Superior temporal gyrus (tissue), 1 donor: ENCODE measurements around the gene SATB1.

Source experiments
- DNase-seq: peaks from one replicate; pipeline ENCODE4 v3.0.0-alpha.2; 2016; ENCODE audit errors: extremely low spot score

The SATB1 gene

DNA sequence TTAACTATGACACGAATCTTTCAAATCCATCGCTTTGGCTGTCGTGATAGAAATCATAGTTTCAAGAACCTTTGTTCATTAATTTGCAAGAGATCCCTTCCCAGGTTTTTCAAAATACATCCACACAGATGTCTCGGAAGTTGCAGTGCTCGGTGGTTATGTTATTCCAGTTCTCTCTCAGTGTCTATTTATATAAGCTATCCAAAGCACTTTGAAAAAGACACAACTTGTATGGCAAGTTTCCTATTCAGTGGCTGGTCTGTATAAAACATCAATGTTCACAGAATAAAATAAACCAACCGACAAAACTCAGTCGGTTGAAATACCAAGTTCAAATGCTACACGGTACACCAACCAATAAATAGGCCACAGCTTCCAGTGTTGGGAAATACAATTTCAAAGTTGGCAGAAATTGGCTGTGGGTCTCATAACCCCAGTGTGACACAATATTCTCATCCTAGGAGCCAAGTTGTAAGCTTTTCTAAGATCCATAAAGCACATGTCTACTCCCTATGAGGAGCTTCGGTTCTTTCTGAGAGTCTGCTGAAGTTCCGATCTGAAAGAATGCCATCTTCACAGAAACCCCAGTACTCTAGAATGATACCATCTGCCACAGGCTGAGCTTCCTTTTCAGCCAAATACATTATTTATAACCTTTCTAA is 23.7 kb downstream of the SATB1 start:
- DNase-seq = peak; percentile 52

- no peak for DNase-seq
Observed at GRCh38 chr3:18398448-18398847, 26.7 kb downstream of the SATB1 start.

DNA sequence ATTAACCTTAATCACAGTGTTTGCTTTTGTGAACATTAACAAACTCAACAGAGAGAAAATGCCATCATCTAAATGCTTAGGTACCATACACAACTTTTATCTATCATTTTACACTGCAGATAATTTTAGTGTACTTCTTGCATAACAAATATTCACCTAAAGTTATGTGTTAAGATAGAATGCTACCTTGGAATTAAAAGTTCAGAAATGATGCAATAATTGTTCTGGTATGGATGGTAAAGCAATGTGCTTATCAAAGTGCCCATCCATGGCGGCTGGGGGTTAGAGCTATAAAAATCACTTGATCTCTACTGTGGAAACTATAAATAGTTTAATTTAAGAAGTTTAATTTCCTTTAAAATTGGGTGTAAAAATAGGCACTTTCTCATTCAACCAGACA is 28.7 kb downstream of the SATB1 start:
- DNase-seq = no peak

DNA sequence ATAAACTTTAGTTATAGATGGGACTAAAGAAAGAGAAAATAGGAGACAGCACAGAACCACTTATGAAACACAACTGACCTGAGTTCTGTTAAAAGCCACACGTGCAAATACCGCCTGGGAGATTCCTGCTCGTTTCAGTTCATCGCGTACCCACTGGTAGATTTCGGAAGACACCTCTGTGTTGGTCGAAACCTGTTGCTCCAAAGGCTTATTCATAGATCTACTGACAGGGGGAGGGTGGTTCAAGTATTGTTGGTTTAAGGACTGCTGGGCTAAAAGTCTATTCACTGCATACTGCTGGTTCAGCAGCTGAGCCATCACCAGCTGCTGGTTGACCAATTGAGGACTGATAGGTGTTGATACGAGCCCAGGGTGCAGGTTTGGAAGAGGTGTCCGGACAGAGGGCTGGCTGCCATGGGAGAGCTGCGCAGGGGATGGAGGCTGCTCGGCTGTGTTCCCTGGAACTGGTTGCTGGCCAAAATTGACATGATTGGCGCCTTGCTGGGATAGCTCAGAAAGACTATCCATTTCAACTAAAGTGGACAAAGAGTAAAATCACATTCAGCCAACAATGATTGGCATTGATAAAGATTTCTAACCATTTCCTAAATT is 30.6 kb downstream of the SATB1 start:
- no peak for DNase-seq

- no peak for DNase-seq
Observed at GRCh38 chr3:18393906-18394305, 31.2 kb downstream of the SATB1 start.

GRCh38 chr3:18390024-18390660 is 35.0 kb downstream of the SATB1 start:
- DNase-seq = no peak

GRCh38 chr3:18389108-18389733 is 35.9 kb downstream of the SATB1 start:
- peak; percentile 71 for DNase-seq

DNA sequence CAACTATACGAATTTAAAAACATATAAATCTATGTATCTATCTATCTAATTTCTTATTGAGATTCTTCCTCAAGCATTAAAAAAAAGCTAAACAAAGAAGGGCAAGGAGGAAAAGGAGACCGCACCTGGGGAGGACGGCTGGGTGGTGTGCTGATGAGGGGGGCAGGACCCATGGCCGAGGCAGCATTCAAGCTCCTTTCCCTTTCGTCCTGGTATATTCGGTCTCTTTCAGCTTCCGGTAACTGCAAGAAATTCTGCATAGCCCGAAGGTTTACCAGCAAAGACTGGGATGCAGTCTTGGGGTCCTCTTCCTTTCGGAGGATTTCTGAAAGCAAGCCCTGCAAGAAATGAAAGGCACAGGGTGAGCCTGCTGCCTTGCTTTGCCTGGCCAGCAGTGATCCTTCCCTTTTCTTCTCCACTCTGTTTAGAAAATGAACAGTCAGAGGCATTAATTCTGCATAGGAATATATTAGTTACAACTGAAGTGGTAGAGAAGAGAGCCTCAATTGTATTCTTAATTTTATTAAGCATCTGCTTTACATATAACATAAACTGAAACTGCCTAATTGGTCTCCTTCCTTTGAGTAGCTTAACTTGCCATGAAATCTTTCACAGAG is 38.8 kb downstream of the SATB1 start:
- DNase-seq = no peak

DNA sequence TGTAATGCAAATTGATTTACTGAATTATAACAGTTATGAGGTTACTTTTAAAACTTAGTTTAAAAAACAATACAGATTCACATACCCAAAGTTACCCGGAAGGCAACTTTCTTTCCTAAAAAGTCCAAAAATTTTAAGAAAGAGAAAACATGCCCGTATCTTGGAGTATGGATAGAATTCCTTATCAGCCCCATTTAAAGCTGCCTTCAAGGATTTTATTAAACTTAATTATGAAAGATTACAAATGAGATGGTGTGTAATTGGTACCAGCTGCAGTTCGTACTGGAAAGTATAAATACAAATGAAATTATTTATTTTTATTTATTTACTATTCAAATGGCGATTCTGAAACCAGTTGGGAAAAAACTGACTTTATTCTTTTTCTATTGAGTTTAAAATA is 39.4 kb downstream of the SATB1 start:
- no peak for DNase-seq

GRCh38 chr3:18382760-18383369 is 42.3 kb downstream of the SATB1 start:
- no peak for DNase-seq

GRCh38 chr3:18379647-18380046 is 45.5 kb downstream of the SATB1 start:
- no peak for DNase-seq

GRCh38 chr3:18378218-18378617 is 46.9 kb downstream of the SATB1 start:
- DNase-seq = no peak

- no peak for DNase-seq
Observed at GRCh38 chr3:18376682-18377081, 48.5 kb downstream of the SATB1 start.

DNA sequence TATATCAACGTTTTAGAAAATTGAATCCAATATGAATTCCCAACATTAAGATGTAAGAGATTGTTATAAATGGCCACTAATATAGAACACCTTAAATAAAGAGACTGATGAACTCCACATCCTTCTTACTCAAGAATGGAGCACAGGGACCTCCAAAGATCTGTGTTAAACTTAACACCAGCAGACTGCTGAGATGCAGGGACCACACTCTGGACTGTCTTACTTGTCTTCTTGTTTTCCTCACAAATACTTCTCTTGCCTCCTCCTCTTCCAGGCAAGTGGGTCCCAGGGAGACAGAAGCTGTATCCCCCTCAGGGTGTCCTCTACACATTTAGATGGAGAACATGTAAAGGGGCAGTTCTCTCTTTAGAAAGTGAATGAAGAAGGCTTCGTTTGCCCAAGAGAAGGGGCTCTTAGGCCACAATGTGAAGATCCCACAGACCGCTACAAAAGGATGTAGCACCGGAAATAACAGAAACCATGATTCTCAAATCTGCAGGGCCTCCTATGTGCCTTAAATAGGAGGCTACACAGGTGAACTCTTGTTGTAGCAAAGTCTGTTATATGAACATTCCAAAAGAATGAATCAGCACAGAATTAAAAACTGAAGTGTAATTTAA is 52.2 kb downstream of the SATB1 start:
- DNase-seq = no peak

DNA sequence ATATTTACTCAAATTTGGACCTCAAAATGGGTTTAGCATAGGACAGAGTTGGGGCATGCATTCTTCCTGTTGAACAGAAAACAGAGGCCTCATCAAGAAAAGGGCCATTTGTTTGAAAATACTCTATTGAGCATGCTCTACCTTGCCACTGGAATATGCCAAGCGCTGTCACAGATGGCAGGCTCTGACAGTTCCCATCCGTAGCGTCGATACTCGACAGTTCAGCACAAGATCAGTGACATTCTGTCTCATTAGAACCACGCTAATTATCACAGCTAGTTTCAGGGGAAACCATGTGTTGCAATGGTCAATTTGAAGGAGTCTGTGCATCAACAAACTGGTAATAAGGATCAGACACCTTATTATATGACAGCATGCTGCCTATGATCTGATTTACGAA is 54.5 kb downstream of the SATB1 start:
- peak; percentile 48 for DNase-seq

DNA sequence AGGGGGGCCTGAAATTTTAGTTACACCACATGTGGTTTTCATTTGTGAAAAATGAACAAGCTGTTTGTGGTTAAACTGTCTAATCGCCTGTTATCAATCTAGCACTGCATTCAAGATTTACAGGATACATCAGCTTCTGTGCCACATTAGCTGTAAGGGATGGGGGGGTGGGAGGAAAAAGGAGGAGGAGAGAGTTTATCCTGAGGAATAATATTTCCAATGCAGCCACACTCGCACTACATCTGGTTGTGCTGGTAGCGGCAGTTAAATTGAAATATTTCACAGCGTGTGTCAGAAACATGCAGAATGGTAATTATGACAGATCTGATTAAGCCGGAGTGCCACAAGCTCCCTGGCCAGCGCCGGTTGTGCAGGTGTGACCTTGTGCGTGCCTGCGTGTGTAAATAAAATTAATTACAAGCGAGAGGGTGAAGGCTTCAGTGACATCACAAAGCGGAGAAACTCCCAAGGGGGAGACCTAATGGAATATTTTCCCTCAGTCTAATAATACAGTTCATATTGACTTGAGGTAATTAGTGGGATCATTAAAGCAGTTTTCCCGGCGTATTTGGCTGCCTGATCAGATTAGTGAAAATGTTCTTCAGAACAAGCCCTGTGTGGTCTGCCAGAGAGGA is 55.5 kb downstream of the SATB1 start:
- no peak for DNase-seq

- DNase-seq = no peak
Observed at GRCh38 chr3:18366258-18366657, 58.9 kb downstream of the SATB1 start.

- DNase-seq = no peak
Observed at GRCh38 chr3:18363338-18363737, 61.8 kb downstream of the SATB1 start.

DNA sequence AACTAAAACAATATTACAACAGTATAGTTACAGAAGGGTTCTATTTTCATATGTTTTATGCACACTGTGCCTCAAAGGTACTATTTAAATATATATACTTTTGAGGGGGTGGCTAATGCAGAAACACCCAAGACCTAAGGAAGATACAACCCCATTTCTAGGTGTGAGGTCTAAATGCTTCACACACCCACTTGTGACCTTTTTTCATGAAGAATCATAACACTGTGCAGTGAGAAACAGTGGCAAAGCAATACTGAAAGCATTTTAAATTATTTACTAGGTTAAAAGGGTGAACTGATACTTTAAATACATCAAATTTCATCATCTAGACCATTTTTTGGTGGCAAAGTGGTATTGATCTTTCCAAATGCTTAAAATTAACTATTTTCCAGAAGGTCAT is 67.4 kb downstream of the SATB1 start:
- no peak for DNase-seq

DNA sequence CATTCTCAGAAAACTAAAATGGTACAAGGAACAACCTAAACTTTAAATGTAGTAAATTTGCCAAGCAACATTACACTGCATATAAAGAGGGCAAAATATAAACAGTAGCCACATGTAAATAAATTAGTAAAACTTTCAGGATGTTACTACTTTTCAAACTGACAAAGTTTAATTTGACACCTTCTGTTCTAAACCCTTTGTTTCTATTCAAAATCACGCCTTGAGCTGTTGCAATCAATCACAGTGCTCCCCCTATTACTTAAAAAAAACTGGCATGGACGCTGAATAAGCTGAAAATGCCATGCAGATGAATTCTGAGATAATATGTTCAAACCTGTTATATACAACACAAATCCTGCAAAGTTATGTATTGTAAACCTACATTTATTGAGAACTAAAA is 69.3 kb downstream of the SATB1 start:
- DNase-seq = no peak

DNA sequence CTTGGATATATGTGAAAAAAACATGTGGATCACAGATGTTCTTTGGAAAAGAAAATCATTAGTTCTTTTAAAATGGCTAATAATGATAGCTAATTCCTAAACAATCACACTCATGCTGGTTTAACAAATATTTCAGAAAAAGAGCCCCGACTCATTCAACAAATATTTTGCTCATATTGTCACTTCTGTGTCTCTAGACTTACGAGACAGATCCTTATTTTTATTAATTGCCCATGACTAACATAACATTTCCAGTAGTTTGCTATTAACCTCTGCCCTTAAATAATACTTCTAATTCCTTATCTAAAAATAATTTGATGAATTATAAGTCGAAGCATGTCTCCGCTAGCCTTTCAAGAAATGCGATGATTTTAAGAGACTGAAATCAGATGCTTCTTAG is 70.4 kb downstream of the SATB1 start:
- no peak for DNase-seq
